Measurements from ENCODE around the gene GPS1. TPM values are rescaled to one million over a fixed set of nuclear protein-coding genes. Genes with fewer than 3 reads are reported as not detected.

The GPS1 gene
- polyA plus RNA-seq, 1 of the 3 experiments (the other 2 are of a cell fraction): 264 TPM

GRCh38 chr17:82046903-82047302 lies 4.8 kb upstream of the GPS1 start:
- no peak overlapping the region for H3K4me3 ChIP-seq (ENCODE audit: low read depth in 2 of 2, low read length in 1 of 2)
- H2AFZ ChIP-seq (ENCODE audit: low read depth): no peak overlapping the region
- WGBS (ENCODE audit: low lambda C conversion rate): 92% methylated on average over 21 of the region's 21 CpGs
- ChIA-PET CTCF (interaction anchor here (1.0 kb wide), 1 partner anchor 16 kb away, joined by 3 read pairs; no protein-coding TSS in a partner anchor), POLR2A (no interaction called here)
- H3K27ac ChIP-seq (ENCODE audit: low read depth in 2 of 2, low read length in 1 of 2): no peak overlapping the region
- H3K27me3 ChIP-seq (ENCODE audit: insufficient read depth): no peaks in the 10 kb centered on the region
- TF ChIP-seq FOSL2 (IDR thresholded peaks at IDR 0.05; ENCODE audit: borderline replicate concordance, low read depth) (no peak), USF2 (IDR thresholded peaks at IDR 0.05; ENCODE audit: borderline replicate concordance, low read depth, low read length) (no peak), SMC3 (IDR thresholded peaks at IDR 0.05; ENCODE audit: low read depth, low read length) (no peak)
- peaks cover 14% of the 10 kb centered on the region; the same call in 1 of the 2 replicates for H3K79me2 ChIP-seq (ENCODE audit: insufficient read depth)
- no peaks in the 10 kb centered on the region for H3K9me2 ChIP-seq
- H4K20me1 ChIP-seq (ENCODE audit: insufficient read depth): no peaks in the 10 kb centered on the region
- no peak overlapping the region for H3K9ac ChIP-seq
- peaks cover 5% of the 10 kb centered on the region for H3F3A ChIP-seq (replicated peaks; ENCODE audit: insufficient read depth)
- H3K36me3 ChIP-seq (replicated peaks in 1 of 2; ENCODE audit: control insufficient read depth in 1 of 2, insufficient read depth in 2 of 2, low read length in 1 of 2): peaks cover 15 to 35% of the 10 kb centered on the region in 2 experiments
- no peak for DNase-seq
- H3K4me2 ChIP-seq: no peak overlapping the region
- no peaks in the 10 kb centered on the region for H3K9me3 ChIP-seq
- H3K4me1 ChIP-seq (ENCODE audit: control insufficient read depth in 1 of 2, insufficient read depth in 2 of 2, low read depth in 1 of 2, low read length in 1 of 2): peaks cover 0 to 11% of the 10 kb centered on the region in 2 experiments; a peak in 1 of 4 replicates

- no peak overlapping the region for H3K9ac ChIP-seq
These were observed 4.3 kb upstream of the GPS1 start for GRCh38 chr17:82047379-82047778.

GRCh38 chr17:82047914-82048570 lies 3.7 kb upstream of the GPS1 start:
- Histone ChIP-seq H2AFZ (ENCODE audit: low read depth) (no peak overlapping the region), H3K9ac (no peak overlapping the region), H3K9me3 (no peaks in the 10 kb centered on the region), H3K9me2 (no peaks in the 10 kb centered on the region), H3K4me3 (ENCODE audit: low read depth in 2 of 2, low read length in 1 of 2) (no peak overlapping the region), H3K36me3 (replicated peaks in 1 of 2; ENCODE audit: control insufficient read depth in 1 of 2, insufficient read depth in 2 of 2, low read length in 1 of 2) (peaks cover 15 to 35% of the 10 kb centered on the region in 2 experiments), H3K4me1 (ENCODE audit: control insufficient read depth in 1 of 2, insufficient read depth in 2 of 2, low read depth in 1 of 2, low read length in 1 of 2) (peaks cover 0 to 17% of the 10 kb centered on the region in 2 experiments; a peak in 1 of 4 replicates), H4K20me1 (ENCODE audit: insufficient read depth) (peaks cover 9% of the 10 kb centered on the region; the same call in 1 of the 2 replicates), H3K27ac (ENCODE audit: low read depth in 2 of 2, low read length in 1 of 2) (no peak overlapping the region), H3F3A (replicated peaks; ENCODE audit: insufficient read depth) (peaks cover 5% of the 10 kb centered on the region), H3K79me2 (ENCODE audit: insufficient read depth) (peaks cover 26% of the 10 kb centered on the region), H3K4me2 (no peak overlapping the region), H3K27me3 (ENCODE audit: insufficient read depth) (no peaks in the 10 kb centered on the region)
- ChIA-PET CTCF (interaction anchor here (0.8 to 4.1 kb wide), 3 partner anchors 10 to 27 kb away, joined by 3 to 42 read pairs (median 10); partner anchors contain the start of genes DCXR and RAC3), POLR2A (no interaction called here)
- WGBS (ENCODE audit: low lambda C conversion rate): 93% methylated on average over 18 of the region's 25 CpGs
- TF ChIP-seq CTCF (IDR thresholded peaks at IDR 0.05) (no peak), NRF1 (IDR thresholded peaks at IDR 0.05; ENCODE audit: low read depth, low read length) (no peak), FOSL2 (IDR thresholded peaks at IDR 0.05; ENCODE audit: borderline replicate concordance, low read depth) (no peak)
- no peak for DNase-seq

More at GRCh38 chr17:82047379-82047778, 4.3 kb upstream of the GPS1 start:
- 93% methylated on average over 24 of the region's 24 CpGs for WGBS (ENCODE audit: low lambda C conversion rate)
- POLR2A ChIA-PET: no interaction called here
- DNase-seq: no peak
- peaks cover 3% of the 10 kb centered on the region; the same call in 1 of the 2 replicates for H4K20me1 ChIP-seq (ENCODE audit: insufficient read depth)
- H3K9me3 ChIP-seq: no peaks in the 10 kb centered on the region
- peaks cover 19% of the 10 kb centered on the region for H3K79me2 ChIP-seq (ENCODE audit: insufficient read depth)
- H3K27me3 ChIP-seq (ENCODE audit: insufficient read depth): no peaks in the 10 kb centered on the region
- no peaks in the 10 kb centered on the region for H3K9me2 ChIP-seq
- H2AFZ ChIP-seq (ENCODE audit: low read depth): no peak overlapping the region
- H3F3A ChIP-seq (replicated peaks; ENCODE audit: insufficient read depth): peaks cover 5% of the 10 kb centered on the region
- CTCF ChIA-PET: interaction anchor here (0.8 to 4.1 kb wide), 3 partner anchors 10 to 26 kb away, joined by 3 to 42 read pairs (median 10); partner anchors contain the start of genes DCXR and RAC3
- peaks cover 15 to 35% of the 10 kb centered on the region in 2 experiments for H3K36me3 ChIP-seq (replicated peaks in 1 of 2; ENCODE audit: control insufficient read depth in 1 of 2, insufficient read depth in 2 of 2, low read length in 1 of 2)
- H3K4me1 ChIP-seq (ENCODE audit: control insufficient read depth in 1 of 2, insufficient read depth in 2 of 2, low read depth in 1 of 2, low read length in 1 of 2): peaks cover 0 to 11% of the 10 kb centered on the region in 2 experiments; a peak in 1 of 4 replicates
- no peak for TF ChIP-seq RFX5 (IDR thresholded peaks at IDR 0.05; ENCODE audit: low read length)
- TF ChIP-seq MEF2A (IDR thresholded peaks at IDR 0.05; ENCODE audit: borderline replicate concordance, low read depth): no peak
- TF ChIP-seq YY1 (IDR thresholded peaks at IDR 0.05; ENCODE audit: low read depth): no peak
- no peak for TF ChIP-seq TAF1 (IDR thresholded peaks at IDR 0.05; ENCODE audit: borderline replicate concordance, low read depth, low read length)
- no peak overlapping the region for H3K4me2 ChIP-seq
- no peak overlapping the region for H3K4me3 ChIP-seq (ENCODE audit: low read depth in 2 of 2, low read length in 1 of 2)
- H3K27ac ChIP-seq (ENCODE audit: low read depth in 2 of 2, low read length in 1 of 2): no peak overlapping the region

Data from SK-N-SH (cell line).